Measurements from ENCODE around the gene CCDC157. TPM values are rescaled to one million over a fixed set of nuclear protein-coding genes. Genes with fewer than 3 reads are reported as not detected.

CCDC157 gene
- total RNA-seq, 1 donor from 2014 or later: 4.2 TPM

DNA sequence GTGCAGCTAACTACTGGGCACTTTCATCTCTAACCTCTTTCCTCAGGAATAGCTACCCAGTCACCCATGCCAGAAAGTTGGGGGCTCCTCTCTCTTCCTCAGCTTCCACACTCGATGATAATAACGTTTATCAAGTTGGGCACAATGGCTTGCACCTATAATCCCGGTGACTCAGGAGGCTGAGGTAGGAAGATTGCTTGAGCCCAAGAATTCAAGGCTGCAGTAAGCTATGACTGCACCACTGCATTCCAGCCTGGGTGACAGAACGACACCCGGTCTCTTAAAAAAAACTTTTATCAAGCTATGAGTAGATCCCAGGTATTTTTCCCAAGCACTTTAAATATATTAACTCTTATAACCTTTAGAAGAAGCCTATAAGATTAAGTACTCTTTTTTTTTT is 2.2 kb upstream of the CCDC157 start:
- intact Hi-C loops (cut with DNase I): loop anchor here (10.0 kb wide), 1 partner anchor 70 kb away; the partner anchor contains the start of gene CASTOR1
- H3K4me3 ChIP-seq: peak overlapping the region; percentile 66 to 89
- DNase-seq (ENCODE audit: extremely low spot score in 2 of 2): no peak
- no peak for TF ChIP-seq POLR2A (IDR thresholded peaks at IDR 0.05)
- TF ChIP-seq, protein P1, sequence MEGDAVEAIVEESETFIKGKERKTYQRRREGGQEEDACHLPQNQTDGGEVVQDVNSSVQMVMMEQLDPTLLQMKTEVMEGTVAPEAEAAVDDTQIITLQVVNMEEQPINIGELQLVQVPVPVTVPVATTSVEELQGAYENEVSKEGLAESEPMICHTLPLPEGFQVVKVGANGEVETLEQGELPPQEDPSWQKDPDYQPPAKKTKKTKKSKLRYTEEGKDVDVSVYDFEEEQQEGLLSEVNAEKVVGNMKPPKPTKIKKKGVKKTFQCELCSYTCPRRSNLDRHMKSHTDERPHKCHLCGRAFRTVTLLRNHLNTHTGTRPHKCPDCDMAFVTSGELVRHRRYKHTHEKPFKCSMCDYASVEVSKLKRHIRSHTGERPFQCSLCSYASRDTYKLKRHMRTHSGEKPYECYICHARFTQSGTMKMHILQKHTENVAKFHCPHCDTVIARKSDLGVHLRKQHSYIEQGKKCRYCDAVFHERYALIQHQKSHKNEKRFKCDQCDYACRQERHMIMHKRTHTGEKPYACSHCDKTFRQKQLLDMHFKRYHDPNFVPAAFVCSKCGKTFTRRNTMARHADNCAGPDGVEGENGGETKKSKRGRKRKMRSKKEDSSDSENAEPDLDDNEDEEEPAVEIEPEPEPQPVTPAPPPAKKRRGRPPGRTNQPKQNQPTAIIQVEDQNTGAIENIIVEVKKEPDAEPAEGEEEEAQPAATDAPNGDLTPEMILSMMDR (IDR thresholded peaks at IDR 0.05): no peak
- no peak for TF ChIP-seq POLR2AphosphoS5 (IDR thresholded peaks at IDR 0.05; ENCODE audit: insufficient read depth in 1 of 2, low read depth in 1 of 2)
- no peaks in the 10 kb centered on the region for H3K9me3 ChIP-seq
- H3K27me3 ChIP-seq: no peaks in the 10 kb centered on the region
- peaks cover 0 to 24% of the 10 kb centered on the region in 2 donors for H3K36me3 ChIP-seq
- H3K4me1 ChIP-seq: peaks cover 52% of the 10 kb centered on the region
- H3K27ac ChIP-seq: peak overlapping the region; percentile 95

DNA sequence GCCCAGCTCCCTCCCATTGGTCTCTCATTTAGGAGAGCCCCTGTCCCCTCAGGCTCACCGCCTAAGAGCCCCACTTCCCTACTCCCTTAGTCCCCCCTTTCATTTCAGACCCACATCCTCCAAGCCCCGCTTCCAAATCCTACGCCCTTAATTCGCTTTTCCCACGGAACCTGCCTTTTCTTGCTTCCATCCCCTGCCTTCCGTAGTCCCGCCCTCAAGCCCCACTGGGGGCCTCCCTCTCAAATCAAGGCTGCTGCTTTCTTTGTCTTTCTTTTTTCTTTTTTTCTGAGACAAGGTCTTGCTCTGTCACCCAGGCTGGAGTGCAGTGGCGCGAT is 396 bp downstream of the CCDC157 start:
- Histone ChIP-seq H3K27me3 (no peaks in the 10 kb centered on the region), H3K4me3 (peak overlapping the region; percentile 66 to 89), H3K4me1 (peaks cover 37% of the 10 kb centered on the region), H3K9me3 (no peaks in the 10 kb centered on the region), H3K27ac (peak overlapping the region; percentile 95), H3K36me3 (peaks cover 0 to 8% of the 10 kb centered on the region in 2 donors)
- TF ChIP-seq, protein P1 (IDR thresholded peaks at IDR 0.05): no peak
- TF ChIP-seq POLR2A (IDR thresholded peaks at IDR 0.05) (no peak), POLR2AphosphoS5 (IDR thresholded peaks at IDR 0.05; ENCODE audit: insufficient read depth in 1 of 2, low read depth in 1 of 2) (no peak)
- DNase-seq (ENCODE audit: extremely low spot score in 2 of 2): no peak
- intact Hi-C loops (cut with DNase I): loop anchor here (10.0 kb wide), 1 partner anchor 72 kb away; the partner anchor contains the start of gene CASTOR1

DNA sequence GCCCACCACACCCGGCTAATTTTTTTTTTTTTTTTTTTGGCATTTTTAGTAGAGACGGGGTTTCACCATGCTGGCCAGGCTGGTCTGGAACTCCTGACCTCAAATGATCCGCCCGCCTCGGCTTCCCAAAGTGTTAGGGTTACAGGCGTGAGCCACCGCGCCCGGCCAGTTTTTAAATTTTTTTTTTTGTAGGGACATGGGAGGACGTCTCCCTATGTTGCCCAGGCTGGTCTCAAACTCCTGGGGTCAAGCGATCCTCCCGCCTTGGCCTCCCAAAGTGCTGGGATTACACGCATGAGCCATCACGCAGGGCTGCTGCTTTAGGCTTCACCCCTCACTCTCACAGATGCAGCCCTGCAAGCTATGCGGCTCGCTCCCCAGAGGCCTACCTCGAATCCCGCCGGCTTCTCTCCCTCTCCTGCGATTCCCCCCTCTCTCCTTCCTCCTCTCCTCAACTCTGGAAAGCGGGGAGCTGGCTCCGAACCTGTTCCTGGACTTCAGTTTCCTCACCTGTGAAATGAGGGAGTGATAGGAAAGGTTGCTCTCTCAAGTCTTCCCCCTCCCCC is 926 bp downstream of the CCDC157 start:
- Histone ChIP-seq H3K9me3 (no peaks in the 10 kb centered on the region), H3K36me3 (peaks cover 0 to 4% of the 10 kb centered on the region in 2 donors), H3K4me1 (peaks cover 37% of the 10 kb centered on the region), H3K27ac (no peak overlapping the region), H3K4me3 (peak overlapping the region in 1 of 2 donors; percentile 89), H3K27me3 (no peaks in the 10 kb centered on the region)
- TF ChIP-seq POLR2AphosphoS5 (IDR thresholded peaks at IDR 0.05; ENCODE audit: insufficient read depth in 1 of 2, low read depth in 1 of 2) (no peak), POLR2A (IDR thresholded peaks at IDR 0.05) (no peak)
- TF ChIP-seq, protein P1 (IDR thresholded peaks at IDR 0.05): no peak
- DNase-seq (ENCODE audit: extremely low spot score in 2 of 2): no peak
- intact Hi-C loops (cut with DNase I): loop anchor here (10.0 kb wide), 1 partner anchor 73 kb away; the partner anchor contains the start of gene CASTOR1

DNA sequence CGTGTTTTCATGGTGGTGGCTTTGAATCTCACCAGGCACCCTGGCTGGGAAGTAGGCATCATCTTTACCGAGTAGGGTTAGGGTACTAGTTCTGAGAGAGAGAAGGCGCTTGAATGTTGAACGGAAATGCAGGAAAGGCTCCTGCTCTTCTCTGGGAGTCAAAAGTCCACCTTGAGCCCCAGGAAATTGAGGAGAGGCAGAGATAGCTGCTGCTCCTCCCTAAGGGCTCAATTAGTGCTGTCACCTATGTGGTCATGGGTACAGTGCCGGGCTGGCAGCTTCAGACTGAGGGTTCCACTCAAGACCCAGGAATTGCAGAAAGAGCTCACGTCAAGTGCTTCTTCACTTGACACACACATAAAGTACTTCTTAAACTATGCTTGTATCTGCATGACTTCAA is 1.7 kb downstream of the CCDC157 start:
- Histone ChIP-seq H3K9me3 (no peaks in the 10 kb centered on the region), H3K4me3 (no peak overlapping the region), H3K27me3 (no peaks in the 10 kb centered on the region), H3K4me1 (peaks cover 37% of the 10 kb centered on the region), H3K27ac (no peak overlapping the region), H3K36me3 (no peaks in the 10 kb centered on the region)
- intact Hi-C loops (cut with DNase I): loop anchor here (10.0 kb wide), 1 partner anchor 74 kb away; the partner anchor contains the start of gene CASTOR1
- DNase-seq (ENCODE audit: extremely low spot score in 2 of 2): no peak
- no peak for TF ChIP-seq POLR2AphosphoS5 (IDR thresholded peaks at IDR 0.05; ENCODE audit: insufficient read depth in 1 of 2, low read depth in 1 of 2)
- TF ChIP-seq POLR2A (IDR thresholded peaks at IDR 0.05): no peak
- TF ChIP-seq, protein P1 (IDR thresholded peaks at IDR 0.05): no peak

DNA sequence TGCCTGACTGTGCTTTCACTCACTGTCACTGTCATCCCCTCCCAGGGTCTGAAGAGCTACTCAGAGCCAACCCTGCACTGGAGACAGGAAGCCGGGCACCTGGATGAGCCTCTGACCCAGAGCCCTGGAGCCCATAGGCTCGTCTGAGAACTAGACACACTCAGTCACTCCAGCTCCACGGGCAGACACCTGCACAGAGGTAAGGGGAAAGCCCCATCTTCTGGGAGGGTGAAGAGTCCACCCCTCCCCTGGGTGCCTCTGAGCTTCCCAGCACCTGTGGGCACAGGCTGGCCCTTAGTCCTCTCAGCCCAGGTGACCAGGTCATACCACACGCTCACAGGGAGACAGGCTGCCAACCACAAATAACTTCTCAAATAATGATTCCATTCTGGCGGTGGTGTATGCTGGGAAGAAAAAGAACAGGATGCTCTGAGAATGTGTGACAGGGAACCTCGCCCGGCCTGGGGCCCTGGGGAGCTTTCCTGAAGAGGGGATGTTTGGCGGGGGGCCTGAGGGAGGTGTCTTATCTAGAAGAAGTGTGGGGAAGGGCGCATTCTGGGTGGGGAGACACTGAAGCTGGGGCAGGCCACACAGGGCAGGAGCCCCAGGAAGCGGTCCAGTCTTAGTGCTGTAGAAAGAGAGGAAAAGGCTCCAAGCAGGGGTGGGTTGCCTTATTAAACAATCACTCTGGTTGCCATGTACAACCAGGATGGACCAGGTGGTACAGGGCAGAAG is 5.3 kb downstream of the CCDC157 start:
- intact Hi-C loops (cut with DNase I): no loop called here
- H3K4me3 ChIP-seq: no peak overlapping the region
- DNase-seq (ENCODE audit: extremely low spot score in 2 of 2): no peak
- no peak overlapping the region for H3K27ac ChIP-seq
- no peaks in the 10 kb centered on the region for H3K9me3 ChIP-seq
- TF ChIP-seq, protein P1 (IDR thresholded peaks at IDR 0.05): no peak
- TF ChIP-seq POLR2AphosphoS5 (IDR thresholded peaks at IDR 0.05; ENCODE audit: insufficient read depth in 1 of 2, low read depth in 1 of 2): no peak
- TF ChIP-seq POLR2A (IDR thresholded peaks at IDR 0.05): no peak
- no peaks in the 10 kb centered on the region for H3K36me3 ChIP-seq
- H3K4me1 ChIP-seq: peaks cover 10% of the 10 kb centered on the region
- no peaks in the 10 kb centered on the region for H3K27me3 ChIP-seq
